Nephron (organoid): ENCODE data around the gene MAML2.
A peak's percentile ranks its signal among the peaks of the same experiment; 100 is the strongest.

ENCODE experiments used
- H3K27ac Mint-ChIP-seq, 3 experiments: 2 replicates each; pipeline ENCODE4 v1.8.0; 2020; ENCODE audit warnings: mixed read lengths in 3 of 3, mild to moderate bottlenecking in 2 of 3, moderate library complexity in 1 of 3
- H3K27me3 Mint-ChIP-seq: 2 replicates; pipeline ENCODE4 v1.8.0; 2021; ENCODE audit warnings: low read depth, mild to moderate bottlenecking, moderate library complexity, mixed read lengths
- H3K36me3 Mint-ChIP-seq: 2 replicates; pipeline ENCODE4 v1.8.0; 2020; ENCODE audit warnings: low read depth, mixed read lengths
- H3K4me1 Mint-ChIP-seq: 2 replicates; pipeline ENCODE4 v1.8.0; 2020; ENCODE audit warnings: mixed read lengths
- H3K4me3 Mint-ChIP-seq, 3 experiments: 2 replicates each; pipeline ENCODE4 v1.8.0; 2020; ENCODE audit warnings: mild to moderate bottlenecking in 3 of 3, mixed read lengths in 3 of 3, moderate library complexity in 2 of 3
- H3K9me3 Mint-ChIP-seq: 2 replicates; pipeline ENCODE4 v1.8.0; 2020; ENCODE audit warnings: mixed read lengths
- CTCF ChIP-seq, 3 experiments: fragments of 200-600 bp; sonication (generic); IDR thresholded peaks; one replicate each; pipeline ENCODE4 v1.5.0; 2021; ENCODE audit warnings: antibody characterized with exemption in 3 of 3; ENCODE audit not compliant: unreplicated experiment in 3 of 3

MAML2 gene

GRCh38 chr11:96143041-96143521 is 199.9 kb downstream of the MAML2 start:
- Mint-ChIP-seq H3K4me1 (peaks cover 51% of the 10 kb centered on the region), H3K9me3 (no peaks in the 10 kb centered on the region), H3K27me3 (no peaks in the 10 kb centered on the region), H3K36me3 (no peaks in the 10 kb centered on the region), H3K4me3 (no peak overlapping the region), H3K27ac (peak overlapping the region; percentile 77 to 96 (median 93))
- TF ChIP-seq CTCF (IDR thresholded peaks at IDR 0.05; ENCODE audit: unreplicated experiment in 3 of 3) = no peak

GRCh38 chr11:96141626-96142025 is 201.4 kb downstream of the MAML2 start:
- Mint-ChIP-seq H3K27me3 (no peaks in the 10 kb centered on the region), H3K9me3 (no peaks in the 10 kb centered on the region), H3K27ac (peak overlapping the region; percentile 49 to 93 (median 86)), H3K4me1 (peaks cover 50% of the 10 kb centered on the region), H3K36me3 (no peaks in the 10 kb centered on the region), H3K4me3 (no peak overlapping the region)
- TF ChIP-seq CTCF (IDR thresholded peaks at IDR 0.05; ENCODE audit: unreplicated experiment in 3 of 3) = no peak

GRCh38 chr11:96139691-96140090 is 203.3 kb downstream of the MAML2 start:
- no peak for TF ChIP-seq CTCF (IDR thresholded peaks at IDR 0.05; ENCODE audit: unreplicated experiment in 3 of 3)
- H3K4me3 Mint-ChIP-seq = no peak overlapping the region
- H3K9me3 Mint-ChIP-seq = no peaks in the 10 kb centered on the region
- no peaks in the 10 kb centered on the region for H3K27me3 Mint-ChIP-seq
- no peaks in the 10 kb centered on the region for H3K36me3 Mint-ChIP-seq
- H3K4me1 Mint-ChIP-seq = peaks cover 54% of the 10 kb centered on the region
- peak overlapping the region in 1 of 3 experiments; percentile 57 for H3K27ac Mint-ChIP-seq

- Mint-ChIP-seq H3K9me3 (no peaks in the 10 kb centered on the region), H3K36me3 (no peaks in the 10 kb centered on the region), H3K4me3 (no peak overlapping the region), H3K4me1 (peaks cover 31% of the 10 kb centered on the region), H3K27ac (peak overlapping the region; percentile 84 to 93 (median 87)), H3K27me3 (no peaks in the 10 kb centered on the region)
- TF ChIP-seq CTCF (IDR thresholded peaks at IDR 0.05; ENCODE audit: unreplicated experiment in 3 of 3) = no peak
Observed at GRCh38 chr11:96137373-96137772, 205.6 kb downstream of the MAML2 start.

- TF ChIP-seq CTCF (IDR thresholded peaks at IDR 0.05; ENCODE audit: unreplicated experiment in 3 of 3) = no peak
- H3K4me1 Mint-ChIP-seq = peaks cover 25% of the 10 kb centered on the region
- H3K36me3 Mint-ChIP-seq = no peaks in the 10 kb centered on the region
- H3K27me3 Mint-ChIP-seq = no peaks in the 10 kb centered on the region
- no peak overlapping the region for H3K4me3 Mint-ChIP-seq
- peak overlapping the region; percentile 84 to 93 (median 87) for H3K27ac Mint-ChIP-seq
- no peaks in the 10 kb centered on the region for H3K9me3 Mint-ChIP-seq
Observed at GRCh38 chr11:96136613-96137298, 206.2 kb downstream of the MAML2 start.

GRCh38 chr11:96134602-96135001 is 208.4 kb downstream of the MAML2 start:
- peak overlapping the region in 2 of 3 experiments; percentile 5 to 58 for H3K27ac Mint-ChIP-seq
- H3K27me3 Mint-ChIP-seq = no peaks in the 10 kb centered on the region
- no peak for TF ChIP-seq CTCF (IDR thresholded peaks at IDR 0.05; ENCODE audit: unreplicated experiment in 3 of 3)
- H3K36me3 Mint-ChIP-seq = no peaks in the 10 kb centered on the region
- H3K9me3 Mint-ChIP-seq = no peaks in the 10 kb centered on the region
- no peak overlapping the region for H3K4me3 Mint-ChIP-seq
- H3K4me1 Mint-ChIP-seq = peaks cover 29% of the 10 kb centered on the region
